HEK293T (cell line): ENCODE data around the gene SH3PXD2A.

ENCODE experiments used
- L3MBTL2 ChIP-seq: fragments of 450-650 bp; conservative IDR thresholded peaks from 2 replicates; pipeline ENCODE4 v1.6.1; 2016; ENCODE audit warnings: mild to moderate bottlenecking
- NFRKB ChIP-seq: fragments of 450-650 bp; IDR thresholded peaks from 2 replicates; pipeline ENCODE4 v1.6.1; 2016; ENCODE audit warnings: mild to moderate bottlenecking, moderate library complexity
- SUZ12 ChIP-seq: fragments of 450-650 bp; IDR thresholded peaks from 2 replicates; pipeline ENCODE4 v1.6.1; 2016; ENCODE audit warnings: mild to moderate bottlenecking

- TF ChIP-seq NFRKB (no peak), L3MBTL2 (no peak), SUZ12 (no peak)
These were observed 62.8 kb downstream of the SH3PXD2A start for GRCh38 chr10:103792547-103792946.
